Lung (tissue), 12 donors: ENCODE measurements around the gene ZNF394. TPM values are rescaled to one million over a fixed set of nuclear protein-coding genes. Genes with fewer than 3 reads are reported as not detected.

ENCODE experiments used
- ATAC-seq: fragments of 200-7000 bp; cut with Tn5 transposase; one replicate; pipeline ENCODE4 v1.9.1; 2020; ENCODE audit warnings: moderate number of reproducible peaks; ENCODE audit not compliant: insufficient read depth, low FRiP score
- DNase-seq, 3 donors: peaks; one replicate each; pipeline ENCODE4 v3.0.0-alpha.2; 2013 to 2017
- H3K27ac ChIP-seq, 2 donors: one replicate each; pipeline ENCODE4 v1.5.1; 2013; ENCODE audit warnings: mild to moderate bottlenecking in 2 of 2, moderate library complexity in 2 of 2, control low read depth in 1 of 2, inconsistent platforms in 1 of 2, low read depth in 1 of 2, low read length in 1 of 2
- H3K27me3 ChIP-seq, 3 donors: one replicate each; pipeline ENCODE4 v1.5.1; 2013; ENCODE audit warnings: low read length in 2 of 3; ENCODE audit not compliant: control insufficient read depth in 3 of 3, insufficient read depth in 3 of 3
- H3K36me3 ChIP-seq, 4 donors: one replicate each; pipeline ENCODE4 v1.5.1; 2013; ENCODE audit warnings: low read length in 4 of 4, mild to moderate bottlenecking in 1 of 4, moderate library complexity in 1 of 4; ENCODE audit not compliant: control insufficient read depth in 4 of 4, insufficient read depth in 4 of 4
- H3K4me1 ChIP-seq, 5 donors: one replicate each; pipeline ENCODE4 v1.5.1; 2013; ENCODE audit warnings: low read length in 5 of 5, mild to moderate bottlenecking in 2 of 5, moderate library complexity in 1 of 5; ENCODE audit not compliant: control insufficient read depth in 5 of 5, insufficient read depth in 5 of 5
- H3K4me3 ChIP-seq: one replicate; pipeline ENCODE4 v1.5.1; 2013; ENCODE audit warnings: mild to moderate bottlenecking, control low read depth, moderate library complexity
- H3K9ac ChIP-seq, 2 donors: one replicate each; pipeline ENCODE4 v1.5.1; 2013; ENCODE audit warnings: low read length in 2 of 2, control low read depth in 1 of 2; ENCODE audit not compliant: insufficient read depth in 1 of 2
- H3K9me3 ChIP-seq, 4 donors: one replicate each; pipeline ENCODE4 v1.5.1; 2013; ENCODE audit warnings: low read length in 3 of 4, mild to moderate bottlenecking in 1 of 4, moderate library complexity in 1 of 4; ENCODE audit not compliant: control insufficient read depth in 4 of 4, insufficient read depth in 3 of 4
- CTCF ChIP-seq: IDR thresholded peaks from 2 replicates; pipeline ENCODE4 v1.5.1; 2012; ENCODE audit warnings: mild to moderate bottlenecking; ENCODE audit errors: control extremely low read depth, extremely low read depth
- WGBS, 2 donors: extraction: QIAGEN DNeasy Blood & Tissue Kit; methylation state at CpG; one replicate each; pipeline ENCODE4 v1.1.7; 2013; 5-methylcytosine and 5-hydroxymethylcytosine counted together
- polyA plus RNA-seq, 2 donors: library from polyadenylated mRNA; stranded (reverse); fragments of 200-250 nt; gene quantifications; one replicate each; pipeline ENCODE4 v1.2.1, GENCODE V29; 2013
- total RNA-seq, 2 donors: library from RNA; depleted of rRNA in 1 of 2; stranded (reverse); fragments of >200 nt in 1 of 2; gene quantifications; one replicate each; pipeline ENCODE4 v1.2.1, GENCODE V29; 2014 to 2021
- donor health status: control.
- donor health status: control.
- donor health status: Bipolar disorder and iron deficiency.
- donor health status: healthy.
- donor health status: DM: yes; HTN: yes; CAD: no.

Gene ZNF394
- total and polyA plus RNA-seq, 4 donors: 18.5 to 44.5 (median 26.4) TPM

GRCh38 chr7:99468336-99468918 is 31.7 kb downstream of the ZNF394 start:
- no peaks in the 10 kb centered on the region for H3K9me3 ChIP-seq
- H3K36me3 ChIP-seq: peaks cover 0 to 5% (median 1%) of the 10 kb centered on the region in 4 donors
- H3K9ac ChIP-seq: no peak overlapping the region
- ATAC-seq: no peak
- no peaks in the 10 kb centered on the region for H3K27me3 ChIP-seq
- WGBS, 2 donors: 88 to 91% methylated on average over 29 of the region's 29 CpGs
- no peak for TF ChIP-seq CTCF
- no peak overlapping the region for H3K27ac ChIP-seq
- no peak overlapping the region for H3K4me3 ChIP-seq
- DNase-seq: no peak
- H3K4me1 ChIP-seq: peaks cover 0 to 14% (median 7%) of the 10 kb centered on the region in 5 donors

GRCh38 chr7:99465421-99465768 is 34.7 kb downstream of the ZNF394 start:
- no peak for ATAC-seq
- H3K9me3 ChIP-seq: no peaks in the 10 kb centered on the region
- WGBS, 2 donors: 4 to 5% methylated on average over 9 of the region's 9 CpGs
- peak overlapping the region; percentile 86 to 91 for H3K27ac ChIP-seq
- no peak for TF ChIP-seq CTCF
- peaks cover 0 to 12% (median 4%) of the 10 kb centered on the region in 4 donors for H3K36me3 ChIP-seq
- no peaks in the 10 kb centered on the region for H3K27me3 ChIP-seq
- no peak for DNase-seq
- H3K4me1 ChIP-seq: peaks cover 0 to 12% (median 5%) of the 10 kb centered on the region in 5 donors
- peak overlapping the region; percentile 84 to 97 for H3K9ac ChIP-seq
- H3K4me3 ChIP-seq: peak overlapping the region; percentile 83

GRCh38 chr7:99461221-99461620 is 38.9 kb downstream of the ZNF394 start:
- Histone ChIP-seq H3K9me3 (no peaks in the 10 kb centered on the region), H3K4me1 (peaks cover 0 to 11% (median 5%) of the 10 kb centered on the region in 5 donors), H3K27ac (no peak overlapping the region), H3K27me3 (no peaks in the 10 kb centered on the region), H3K36me3 (peaks cover 3 to 38% (median 32%) of the 10 kb centered on the region in 4 donors), H3K9ac (no peak overlapping the region), H3K4me3 (no peak overlapping the region)
- no peak for ATAC-seq
- TF ChIP-seq CTCF: no peak
- DNase-seq: no peak
- WGBS, 2 donors: 87 to 93% methylated on average over 2 of the region's 2 CpGs

GRCh38 chr7:99460651-99461050 is 39.4 kb downstream of the ZNF394 start:
- H3K27me3 ChIP-seq: no peaks in the 10 kb centered on the region
- H3K27ac ChIP-seq: no peak overlapping the region
- peaks cover 3 to 40% (median 37%) of the 10 kb centered on the region in 4 donors for H3K36me3 ChIP-seq
- no peaks in the 10 kb centered on the region for H3K9me3 ChIP-seq
- WGBS, 2 donors: 79 to 88% methylated on average over 11 of the region's 11 CpGs
- TF ChIP-seq CTCF: no peak
- ATAC-seq (no peak), DNase-seq (no peak)
- H3K9ac ChIP-seq: peak overlapping the region in 1 of 2 donors; percentile 3
- H3K4me1 ChIP-seq: peaks cover 0 to 11% (median 5%) of the 10 kb centered on the region in 5 donors
- H3K4me3 ChIP-seq: no peak overlapping the region
